Activated gamma-delta T cell treated with anti-CD3 and anti-CD28 coated beads, Interleukin-2, amount 50 U/mL, for 16 hours (primary cell): ENCODE data around the gene CLASP1.
"Not testable (repeated sequence)": the region's sequence is repeated elsewhere in the genome, so short reads cannot be mapped to it uniquely, and the experiment has no call there.

ENCODE experiments used
- DNase-seq: peaks from one replicate; pipeline ENCODE4 v3.0.0-alpha.2; 2020; ENCODE audit warnings: low read depth

Gene CLASP1

GRCh38 chr2:121473512-121473911 is 175.8 kb downstream of the CLASP1 start:
- no peak for DNase-seq

GRCh38 chr2:121472470-121472993 is 176.7 kb downstream of the CLASP1 start:
- no peak for DNase-seq

GRCh38 chr2:121471532-121472469 is 177.5 kb downstream of the CLASP1 start:
- no peak for DNase-seq

DNA sequence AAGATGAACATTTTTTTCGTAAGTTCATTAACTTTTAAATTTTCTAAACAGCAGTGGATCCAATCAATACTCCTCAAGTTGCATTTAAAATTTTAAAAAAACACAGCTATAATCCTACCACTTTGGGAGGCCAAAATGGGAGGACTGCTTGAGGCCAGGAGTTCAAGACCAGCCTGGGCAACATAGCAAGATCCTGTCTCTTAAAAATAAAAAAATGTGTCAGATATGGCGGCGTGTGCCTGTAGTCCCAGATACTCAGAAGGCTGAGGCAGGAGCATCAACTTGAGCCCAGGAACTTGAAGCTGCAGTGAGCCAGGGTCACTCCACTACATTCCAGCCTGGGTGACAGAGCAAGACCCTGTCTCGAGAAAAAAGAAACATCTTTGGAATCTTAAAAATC is 178.3 kb downstream of the CLASP1 start:
- DNase-seq, result no peak

DNA sequence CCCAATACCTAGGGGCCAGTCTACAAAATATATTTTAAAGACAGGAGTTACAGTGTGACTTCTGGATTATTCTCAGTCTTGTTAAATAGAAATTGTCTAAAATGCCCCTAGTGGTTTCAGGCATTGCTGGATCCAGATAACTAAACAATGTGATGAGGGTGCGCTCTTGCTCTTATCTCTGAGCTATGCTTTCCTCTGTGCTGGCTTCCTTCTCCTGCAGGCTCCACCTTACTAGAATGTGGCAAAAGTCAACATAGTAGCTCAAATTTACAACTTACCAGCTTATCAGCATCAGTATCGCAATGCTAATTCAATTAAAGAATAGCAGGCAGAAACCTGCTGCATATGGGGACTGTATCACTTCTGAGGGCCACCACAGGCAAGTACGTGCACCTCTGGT is 179.9 kb downstream of the CLASP1 start:
- no peak for DNase-seq

DNA sequence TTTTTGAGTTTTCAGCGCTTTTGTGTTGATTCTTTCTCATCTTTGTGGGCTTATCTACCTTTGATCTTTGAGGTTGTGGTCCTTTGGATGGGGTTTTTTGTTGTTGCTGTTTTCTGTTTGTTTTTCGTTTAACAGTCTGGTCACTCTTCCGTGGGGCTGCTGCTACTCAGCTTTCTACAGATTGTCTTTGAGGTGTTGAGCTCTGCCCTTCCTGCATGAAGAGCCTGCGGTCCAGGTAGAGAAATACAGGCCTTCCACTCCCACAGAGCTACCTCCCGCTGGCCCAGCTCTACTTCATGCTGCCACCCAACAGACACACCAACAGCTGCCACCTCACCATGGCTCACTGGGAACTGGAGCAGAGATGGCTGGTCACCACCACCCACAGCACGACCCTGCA is 180.3 kb downstream of the CLASP1 start:
- no peak for DNase-seq

- DNase-seq, result no peak
These were observed 190.0 kb downstream of the CLASP1 start for GRCh38 chr2:121459291-121459690.

DNA sequence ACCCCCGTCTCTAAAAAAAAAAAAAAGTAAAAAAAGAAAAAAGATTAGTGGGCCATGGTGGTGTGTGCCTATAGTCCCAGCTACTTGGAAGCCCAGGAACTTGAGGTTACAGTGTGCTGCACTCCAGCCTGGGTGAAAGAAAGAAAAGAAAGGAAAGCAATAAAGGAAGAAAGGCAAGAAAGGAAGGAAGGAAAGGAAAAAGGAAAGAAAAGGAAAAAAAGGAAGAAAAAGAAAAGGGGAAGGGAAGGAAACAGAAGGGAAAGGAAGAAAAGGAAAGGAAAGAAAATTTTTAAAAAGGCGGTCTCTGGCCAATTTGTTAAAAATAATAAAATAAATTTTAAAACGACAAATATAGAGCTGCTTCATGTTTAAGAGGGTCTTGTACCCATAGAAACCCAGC is 192.9 kb downstream of the CLASP1 start:
- no peak for DNase-seq

DNA sequence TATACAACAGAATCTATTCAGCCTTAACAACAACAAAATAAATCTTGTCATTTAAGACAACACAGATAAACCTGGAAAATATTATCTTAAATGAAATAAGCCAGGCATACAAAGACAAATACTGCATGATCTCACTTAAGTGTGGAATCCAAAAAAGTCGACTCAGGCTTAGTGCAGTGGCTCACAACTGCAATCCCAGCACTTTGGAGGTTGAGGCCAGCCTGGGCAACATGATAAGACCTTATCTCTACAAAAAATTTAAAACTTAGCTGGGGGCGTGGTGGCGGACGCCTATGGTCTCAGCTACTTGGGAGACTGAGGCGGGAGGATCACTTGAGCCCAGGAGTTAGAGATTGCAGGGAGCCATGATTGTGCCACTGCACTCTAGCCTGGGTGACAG is 193.8 kb downstream of the CLASP1 start:
- no peak for DNase-seq

DNA sequence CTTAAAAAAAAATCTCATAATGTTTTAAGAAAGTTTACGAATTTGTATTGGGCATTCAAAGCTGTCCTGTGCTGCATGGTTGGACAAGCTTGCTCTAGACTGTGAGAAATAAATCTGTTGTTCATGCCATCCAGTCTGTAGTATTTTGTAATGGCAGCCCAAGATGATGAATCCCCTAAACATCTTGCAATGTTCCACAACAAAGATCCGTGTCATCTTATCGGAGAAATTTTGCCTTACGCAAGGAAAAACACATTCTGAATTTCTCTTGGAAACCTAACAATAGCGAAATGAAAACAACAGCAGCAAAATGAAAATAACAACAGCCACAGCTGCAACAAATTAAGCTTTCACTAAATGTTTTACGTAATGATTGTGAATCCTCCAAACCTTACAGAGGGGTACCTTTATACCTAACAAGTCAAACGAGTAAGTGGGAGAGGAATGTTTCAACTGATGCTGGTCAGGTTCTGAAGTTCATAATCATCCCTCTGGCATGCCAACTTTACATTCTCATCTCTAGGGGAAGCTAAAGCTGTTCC is 194.6 kb downstream of the CLASP1 start:
- DNase-seq, result no peak

DNA sequence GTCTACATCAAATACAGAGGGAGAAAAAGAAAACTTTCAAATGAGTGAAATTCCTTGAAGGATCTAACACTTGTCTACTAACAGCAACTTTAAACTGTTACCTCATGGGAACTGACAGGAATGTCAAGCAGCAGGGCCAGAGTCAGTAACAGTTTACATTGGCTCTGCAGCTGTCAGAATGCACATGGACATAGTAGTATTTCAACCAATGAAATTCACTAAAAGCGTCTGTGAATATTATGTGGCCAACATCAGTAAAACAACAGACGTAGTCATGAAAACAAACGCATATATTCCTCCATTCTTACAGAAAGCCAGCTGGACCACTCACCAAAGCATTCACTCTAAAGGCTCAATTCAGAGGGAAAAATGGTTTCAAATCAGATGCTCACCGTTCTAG is 197.9 kb downstream of the CLASP1 start:
- DNase-seq, result no peak

- DNase-seq, result no peak
These were observed 199.0 kb downstream of the CLASP1 start for GRCh38 chr2:121450301-121450700.

- DNase-seq, result no peak
These were observed 202.5 kb downstream of the CLASP1 start for GRCh38 chr2:121446647-121447241.

DNA sequence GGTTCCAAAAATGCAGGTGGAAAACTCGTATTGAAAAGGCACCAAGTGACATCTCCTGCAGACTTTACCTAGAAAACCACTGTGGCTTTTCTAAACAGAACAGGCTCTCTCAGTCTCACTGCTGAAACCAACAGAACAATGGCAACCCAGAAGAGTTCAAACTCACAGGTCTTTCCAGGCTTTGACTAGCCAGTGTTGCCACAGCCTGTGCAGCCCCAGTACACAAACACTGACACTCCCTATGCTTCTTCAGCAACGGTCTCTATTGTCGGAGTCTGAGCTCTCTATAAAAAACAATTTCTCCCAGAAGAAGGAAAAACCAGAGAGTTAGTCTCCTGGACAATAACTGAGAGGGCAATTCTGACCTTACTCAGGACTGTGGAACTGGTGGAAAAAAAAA is 206.4 kb downstream of the CLASP1 start:
- DNase-seq, result no peak

- DNase-seq, result not testable (repeated sequence)
These were observed 211.0 kb downstream of the CLASP1 start for GRCh38 chr2:121438290-121438689.

GRCh38 chr2:121436918-121437317 is 212.3 kb downstream of the CLASP1 start:
- no peak for DNase-seq

DNA sequence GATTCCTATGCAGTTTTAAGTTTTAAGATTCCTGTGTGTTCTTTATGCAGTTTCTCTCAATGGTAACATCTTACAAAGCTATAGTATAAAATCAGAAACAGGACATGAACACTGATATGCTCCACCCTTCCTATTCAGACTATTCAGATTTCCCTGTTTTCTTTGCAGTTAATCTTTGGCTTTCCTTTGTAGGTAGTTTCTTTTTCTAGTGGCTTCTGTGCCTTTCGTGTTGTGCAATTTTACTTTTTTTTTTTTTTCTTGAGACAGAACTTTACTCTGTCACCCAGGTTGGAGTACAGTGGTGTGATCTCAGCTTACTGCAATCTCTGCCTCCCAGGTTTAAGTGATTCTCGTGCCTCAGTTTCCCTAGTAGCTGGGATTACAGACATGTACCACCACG is 213.5 kb downstream of the CLASP1 start:
- no peak for DNase-seq

DNA sequence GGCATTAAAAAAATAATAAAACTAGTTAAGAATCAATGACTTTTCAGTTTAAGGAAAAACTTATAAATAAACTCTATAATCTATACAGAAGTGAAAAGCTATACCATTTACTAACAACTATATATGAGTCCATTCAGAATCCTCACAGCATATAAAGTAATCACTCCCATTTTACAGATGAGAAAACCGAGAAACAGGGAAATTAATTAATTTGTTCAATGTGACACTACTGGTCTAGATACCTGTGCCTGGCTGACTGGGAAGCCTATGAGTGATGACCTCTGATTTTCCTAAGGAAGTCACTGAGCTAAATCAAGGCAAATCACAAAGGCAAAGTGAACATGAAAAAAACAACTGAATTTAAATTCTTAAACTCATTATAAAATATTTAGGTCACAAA is 218.0 kb downstream of the CLASP1 start:
- no peak for DNase-seq

GRCh38 chr2:121429927-121430520 is 219.2 kb downstream of the CLASP1 start:
- no peak for DNase-seq

GRCh38 chr2:121429119-121429903 is 220.0 kb downstream of the CLASP1 start:
- no peak for DNase-seq

DNA sequence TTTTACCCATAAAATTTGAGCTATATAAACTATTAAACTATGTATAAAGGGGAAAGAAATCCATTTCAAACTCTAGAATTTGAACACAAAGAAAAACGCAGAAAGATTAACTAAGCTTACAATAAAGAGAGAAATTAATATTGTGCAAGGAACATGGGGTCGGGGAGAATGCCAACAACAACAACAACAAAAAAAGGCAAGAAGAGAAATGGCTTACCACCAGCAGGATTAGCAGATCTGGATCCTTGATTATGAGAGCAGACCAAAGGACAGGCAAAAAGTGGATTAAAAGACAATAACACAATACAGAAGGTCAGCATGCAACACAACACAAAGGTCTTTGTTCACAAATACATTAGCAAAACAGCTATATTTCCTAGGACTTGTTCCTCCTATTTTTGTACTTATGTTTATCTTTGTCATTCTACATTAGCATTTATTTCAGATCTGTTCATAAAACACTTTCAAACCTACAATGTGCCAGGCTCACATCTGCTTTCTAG is 222.0 kb downstream of the CLASP1 start:
- no peak for DNase-seq

DNA sequence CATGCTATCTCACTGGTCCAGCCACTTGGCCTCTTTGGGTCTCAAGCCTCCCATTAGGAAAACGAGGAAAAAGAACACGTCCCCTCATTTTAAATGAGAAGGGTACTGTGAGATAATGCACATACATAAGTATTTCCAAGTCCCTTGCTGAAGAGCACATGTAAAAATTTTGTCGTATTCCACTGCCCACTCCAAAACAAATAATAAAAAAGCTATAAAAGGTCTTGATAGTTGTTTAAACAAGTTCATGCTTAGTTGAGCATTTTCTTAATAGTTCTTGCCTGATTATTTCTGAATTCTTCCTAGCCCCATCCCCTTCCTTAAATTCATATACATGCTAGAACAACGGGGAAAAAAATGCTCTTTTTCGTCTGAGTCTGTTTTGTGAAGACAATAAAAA is 228.8 kb downstream of the CLASP1 start:
- no peak for DNase-seq
